NCI-H128 (cell line): ENCODE data around the gene OR52M1.
"Not testable (repeated sequence)": the region's sequence is repeated elsewhere in the genome, so short reads cannot be mapped to it uniquely, and the experiment has no call there.

Experiments
- DNase-seq: peaks from one replicate; lab custom pipeline; 2025; ENCODE audit not compliant: unreplicated experiment; lab: John Stamatoyannopoulos, UW

Gene OR52M1

GRCh38 chr11:4544891-4545290 lies at the start of gene OR52M1:
Gene OR52M1 (plus strand): TSS chr11:4545191. CDS start chr11:4545191, 0 bp downstream.
- DNase-seq = no peak

GRCh38 chr11:4495487-4495886 lies 49.5 kb upstream of the OR52M1 start:
- no peak for DNase-seq

- no peak for DNase-seq
These were observed 49.0 kb upstream of the OR52M1 start for GRCh38 chr11:4495986-4496385.

GRCh38 chr11:4496557-4497248 lies 48.3 kb upstream of the OR52M1 start:
- DNase-seq = no peak

- no peak for DNase-seq
These were observed 36.1 kb upstream of the OR52M1 start for GRCh38 chr11:4508886-4509285.

GRCh38 chr11:4511282-4512245 lies 33.4 kb upstream of the OR52M1 start:
- no peak for DNase-seq

- no peak for DNase-seq
These were observed 30.8 kb upstream of the OR52M1 start for GRCh38 chr11:4514196-4514595.

- DNase-seq = no peak
These were observed 22.7 kb upstream of the OR52M1 start for GRCh38 chr11:4522339-4522738.

GRCh38 chr11:4522752-4523151 lies 22.2 kb upstream of the OR52M1 start:
- DNase-seq = no peak

GRCh38 chr11:4523666-4524065 lies 21.3 kb upstream of the OR52M1 start:
- no peak for DNase-seq

- no peak for DNase-seq
These were observed 17.1 kb upstream of the OR52M1 start for GRCh38 chr11:4527926-4528325.

GRCh38 chr11:4531686-4532085 lies 13.3 kb upstream of the OR52M1 start:
- DNase-seq = not testable (repeated sequence)

GRCh38 chr11:4539603-4540219 lies 5.3 kb upstream of the OR52M1 start:
- DNase-seq = no peak

- no peak for DNase-seq
These were observed 3.9 kb upstream of the OR52M1 start for GRCh38 chr11:4541071-4541470.

- DNase-seq = no peak
These were observed 1.4 kb upstream of the OR52M1 start for GRCh38 chr11:4543561-4543960.

- no peak for DNase-seq
These were observed 1.9 kb downstream of the OR52M1 start for GRCh38 chr11:4546878-4547277.

GRCh38 chr11:4547416-4547815 lies 2.4 kb downstream of the OR52M1 start:
- DNase-seq = no peak

- no peak for DNase-seq
These were observed 6.5 kb downstream of the OR52M1 start for GRCh38 chr11:4551346-4551979.

GRCh38 chr11:4559527-4560440 lies 14.8 kb downstream of the OR52M1 start:
- no peak for DNase-seq

- no peak for DNase-seq
These were observed 15.5 kb downstream of the OR52M1 start for GRCh38 chr11:4560467-4560866.
